Adrenal gland (tissue), 12 donors: Measurements from ENCODE around the gene PLAGL2. TPM values are rescaled to one million over a fixed set of nuclear protein-coding genes. Genes with fewer than 3 reads are reported as not detected.
A peak's percentile ranks its signal among the peaks of the same experiment; 100 is the strongest.
"Not testable (repeated sequence)": the region's sequence is repeated elsewhere in the genome, so short reads cannot be mapped to it uniquely, and the experiment has no call there.

Source experiments
- DNase-seq, 7 donors: peaks; one replicate each; pipeline ENCODE4 v3.0.0-alpha.2; 2019 to 2020
- H3K27ac ChIP-seq, 5 donors: fragments of 200-600 bp; sonication (generic) in 4 of 5; 1 replicate in 3 of 5; 2 replicates in 2 of 5; pipeline versions ENCODE4 v1.5.1 to v1.8.0; 2016 to 2020; ENCODE audit warnings: mild to moderate bottlenecking in 1 of 5
- H3K27me3 ChIP-seq: fragments of 200-600 bp; 2 replicates; pipeline ENCODE4 v1.8.0; 2021
- H3K36me3 ChIP-seq, 2 donors: fragments of 200-600 bp; replicated peaks in 1 of 2; 1 replicate in 1 of 2; 2 replicates in 1 of 2; pipeline versions ENCODE4 v1.5.1 to v1.8.0; 2018 to 2022
- H3K4me1 ChIP-seq, 2 donors: fragments of 200-600 bp; replicated peaks in 1 of 2; 1 replicate in 1 of 2; 2 replicates in 1 of 2; pipeline versions ENCODE4 v1.5.1 to v1.8.0; 2018 to 2021
- H3K4me3 ChIP-seq, 4 donors: fragments of 200-600 bp; sonication (generic) in 3 of 4; one replicate each; pipeline ENCODE4 v1.5.1; 2016 to 2018
- H3K9me3 ChIP-seq, 3 donors: fragments of 200-600 bp; sonication (generic) in 1 of 3; replicated peaks in 1 of 3; 1 replicate in 2 of 3; 2 replicates in 1 of 3; pipeline versions ENCODE4 v1.5.1 to v1.8.0; 2016 to 2021
- CTCF ChIP-seq, 6 experiments: fragments of 450-650 bp in 4 of 6; fragments of 200-600 bp in 2 of 6; sonication (generic) in 1 of 6; IDR thresholded peaks; 1 replicate in 5 of 6; 2 replicates in 1 of 6; pipeline versions ENCODE4 v1.5.1 to v1.8.0; 2016 to 2021; ENCODE audit warnings: antibody characterized with exemption in 6 of 6, mild to moderate bottlenecking in 2 of 6, moderate library complexity in 1 of 6
- POLR2A ChIP-seq, 2 donors: fragments of 450-650 bp; IDR thresholded peaks; one replicate each; pipeline ENCODE4 v1.6.1; 2017; ENCODE audit warnings: antibody characterized with exemption in 2 of 2, mild to moderate bottlenecking in 2 of 2, moderate library complexity in 1 of 2
- WGBS, 4 donors: extraction: QIAGEN DNeasy Blood & Tissue Kit in 2 of 4; methylation state at CpG; one replicate each; pipeline versions ENCODE4 v1.1.5 to v1.1.7; 2013 to 2017; 5-methylcytosine and 5-hydroxymethylcytosine counted together
- intact Hi-C, 2 donors: fragments of 100-400 bp; cut with DNase I; formaldehyde crosslinking; loops; one replicate each; pipeline versions ENCODE4 v1.14.1 to v1.15.0; 2022 to 2023
- polyA plus RNA-seq, 3 donors: library from polyadenylated mRNA; stranded (reverse); fragments of 200-250 nt in 2 of 3; fragments of 350-450 nt in 1 of 3; fragmentation: Illumina TruSeq in 1 of 3; extraction: RNeasy Lipid Tissue Mini Kit (QIAGEN cat#74804) in 1 of 3; gene quantifications; one replicate each; pipeline ENCODE4 v1.2.3, GENCODE V29; 2013 to 2014
- total RNA-seq, 9 donors: library from RNA; depleted of rRNA in 4 of 9; stranded (reverse); fragments of >200 nt in 4 of 9; fragments of 120-200 nt in 1 of 9; fragmentation: NEBNext Ultra II Directional in 1 of 9; extraction: Animal tissue kit (Norgen Biotek cat#: 25700) in 1 of 9; gene quantifications; one replicate each; pipeline versions ENCODE4 v1.1.0 to v1.2.4, GENCODE V29; 2013 to 2023
- donor health status: healthy with polysubstance abuse.
- donor health status: Bipolar disorder and iron deficiency.
- donor health status: DM: yes; HTN: yes; CAD: no.
- donor health status: DM: no; HTN: no; CAD: no.
- donor health status: DM: no; HTN: no; CAD: no.
- donor health status: DM: yes; HTN: yes; CAD: no.

Gene PLAGL2
- total and polyA plus RNA-seq, 12 donors, result 1.3 to 7.1 (median 4.2) TPM

GRCh38 chr20:32201977-32202363 lies 5.6 kb downstream of the PLAGL2 start:
- WGBS, 4 donors, result 62 to 82% (median 71%) methylated on average over 8 of the region's 8 CpGs
- peak in 2 of 7 donors; percentile 38 to 42 for DNase-seq
- Histone ChIP-seq H3K9me3 (no peaks in the 10 kb centered on the region), H3K36me3 (peaks cover 0 to 45% of the 10 kb centered on the region in 2 donors), H3K4me3 (no peak overlapping the region), H3K27me3 (no peaks in the 10 kb centered on the region), H3K4me1 (peaks cover 19 to 56% of the 10 kb centered on the region in 2 donors), H3K27ac (peak overlapping the region in 2 of 5 donors; percentile 24 to 40)
- no peak for TF ChIP-seq CTCF (IDR thresholded peaks at IDR 0.05)
- TF ChIP-seq POLR2A (IDR thresholded peaks at IDR 0.05), result no peak
- intact Hi-C loops, result no loop called here

GRCh38 chr20:32201296-32201976 lies 6.1 kb downstream of the PLAGL2 start:
- Histone ChIP-seq H3K27ac (peak overlapping the region in 2 of 5 donors; percentile 24 to 40), H3K4me1 (peaks cover 13 to 51% of the 10 kb centered on the region in 2 donors), H3K9me3 (no peaks in the 10 kb centered on the region), H3K27me3 (no peaks in the 10 kb centered on the region), H3K36me3 (peaks cover 0 to 50% of the 10 kb centered on the region in 2 donors), H3K4me3 (no peak overlapping the region)
- no peak for TF ChIP-seq CTCF (IDR thresholded peaks at IDR 0.05)
- TF ChIP-seq POLR2A (IDR thresholded peaks at IDR 0.05), result no peak
- 81 to 87% (median 84%) methylated on average over 4 of the region's 4 CpGs for WGBS, 4 donors
- intact Hi-C loops, result no loop called here
- no peak for DNase-seq

- DNase-seq, result no peak
- no peaks in the 10 kb centered on the region for H3K9me3 ChIP-seq
- TF ChIP-seq CTCF (IDR thresholded peaks at IDR 0.05), result no peak
- no peak for TF ChIP-seq POLR2A (IDR thresholded peaks at IDR 0.05)
- peaks cover 0 to 65% of the 10 kb centered on the region in 2 donors for H3K36me3 ChIP-seq
- 79 to 100% (median 87%) methylated on average over 4 of the region's 4 CpGs for WGBS, 4 donors
- no peak overlapping the region for H3K27ac ChIP-seq
- peaks cover 0 to 27% of the 10 kb centered on the region in 2 donors for H3K4me1 ChIP-seq
- H3K4me3 ChIP-seq, result no peak overlapping the region
- intact Hi-C loops, result no loop called here
- no peaks in the 10 kb centered on the region for H3K27me3 ChIP-seq
Measured at GRCh38 chr20:32199006-32199405, 8.5 kb downstream of the PLAGL2 start.

- intact Hi-C loops, DNase-seq, H3K9me3 ChIP-seq, H3K4me3 ChIP-seq, H3K27ac ChIP-seq, H3K27me3 ChIP-seq: not testable (repeated sequence)
- peaks cover 0 to 24% of the 10 kb centered on the region in 2 donors for H3K4me1 ChIP-seq
- whole genome bisulfite sequencing, 4 donors, result 90 to 100% (median 94%) methylated on average over 2 to 20 of the region's 20 CpGs
- H3K36me3 ChIP-seq, result peaks cover 0 to 65% of the 10 kb centered on the region in 2 donors
Measured at GRCh38 chr20:32197136-32197535, 10.4 kb downstream of the PLAGL2 start.

- H3K36me3 ChIP-seq, result peaks cover 0 to 62% of the 10 kb centered on the region in 2 donors
- WGBS, 4 donors, result 92 to 98% (median 97%) methylated on average over 4 to 11 of the region's 11 CpGs
- H3K4me3 ChIP-seq, H3K27me3 ChIP-seq, H3K27ac ChIP-seq, H3K9me3 ChIP-seq, DNase-seq, intact Hi-C loops: not testable (repeated sequence)
- peaks cover 0 to 19% of the 10 kb centered on the region in 2 donors for H3K4me1 ChIP-seq
Measured at GRCh38 chr20:32196613-32197012, 10.9 kb downstream of the PLAGL2 start.
